ENCODE data around the gene SLC39A11.

GRCh38 chr17:73013301-73013700 lies 79.2 kb downstream of the SLC39A11 start:
- TF ChIP-seq CTCF (IDR thresholded peaks at IDR 0.05) (no peak), POLR2A (IDR thresholded peaks at IDR 0.05) (no peak)

All from testis (tissue), 2 donors.